Erythroblast (primary cell): ENCODE results near the gene UBTF.

ENCODE experiments used
- GATA1 ChIP-seq: IDR thresholded peaks from 2 replicates; pipeline ENCODE4 v1.6.1; 2011; ENCODE audit warnings: low read depth, mild to moderate bottlenecking, control low read depth, low read length, moderate library complexity
- POLR2A ChIP-seq: IDR thresholded peaks from 2 replicates; pipeline ENCODE4 v1.6.1; 2011; ENCODE audit warnings: mild to moderate bottlenecking, low read length

- TF ChIP-seq POLR2A (no peak), GATA1 (no peak)
Observed at GRCh38 chr17:44211281-44212265, 7.9 kb downstream of the UBTF start.
